Lung (tissue), 12 donors: ENCODE data around the gene PCYT2. TPM values are rescaled to one million over a fixed set of nuclear protein-coding genes. Genes with fewer than 3 reads are reported as not detected.

Experiments used
- ATAC-seq: fragments of 200-7000 bp; cut with Tn5 transposase; one replicate; pipeline ENCODE4 v1.9.1; 2020; ENCODE audit warnings: moderate number of reproducible peaks; ENCODE audit not compliant: insufficient read depth, low FRiP score
- DNase-seq, 3 donors: peaks; one replicate each; pipeline ENCODE4 v3.0.0-alpha.2; 2013 to 2017
- H3K27ac ChIP-seq, 2 donors: one replicate each; pipeline ENCODE4 v1.5.1; 2013; ENCODE audit warnings: mild to moderate bottlenecking in 2 of 2, moderate library complexity in 2 of 2, control low read depth in 1 of 2, inconsistent platforms in 1 of 2, low read depth in 1 of 2, low read length in 1 of 2
- H3K27me3 ChIP-seq, 3 donors: one replicate each; pipeline ENCODE4 v1.5.1; 2013; ENCODE audit warnings: low read length in 2 of 3; ENCODE audit not compliant: control insufficient read depth in 3 of 3, insufficient read depth in 3 of 3
- H3K36me3 ChIP-seq, 4 donors: one replicate each; pipeline ENCODE4 v1.5.1; 2013; ENCODE audit warnings: low read length in 4 of 4, mild to moderate bottlenecking in 1 of 4, moderate library complexity in 1 of 4; ENCODE audit not compliant: control insufficient read depth in 4 of 4, insufficient read depth in 4 of 4
- H3K4me1 ChIP-seq, 5 donors: one replicate each; pipeline ENCODE4 v1.5.1; 2013; ENCODE audit warnings: low read length in 5 of 5, mild to moderate bottlenecking in 2 of 5, moderate library complexity in 1 of 5; ENCODE audit not compliant: control insufficient read depth in 5 of 5, insufficient read depth in 5 of 5
- H3K4me3 ChIP-seq: one replicate; pipeline ENCODE4 v1.5.1; 2013; ENCODE audit warnings: mild to moderate bottlenecking, control low read depth, moderate library complexity
- H3K9ac ChIP-seq, 2 donors: one replicate each; pipeline ENCODE4 v1.5.1; 2013; ENCODE audit warnings: low read length in 2 of 2, control low read depth in 1 of 2; ENCODE audit not compliant: insufficient read depth in 1 of 2
- H3K9me3 ChIP-seq, 4 donors: one replicate each; pipeline ENCODE4 v1.5.1; 2013; ENCODE audit warnings: low read length in 3 of 4, mild to moderate bottlenecking in 1 of 4, moderate library complexity in 1 of 4; ENCODE audit not compliant: control insufficient read depth in 4 of 4, insufficient read depth in 3 of 4
- WGBS, 2 donors: extraction: QIAGEN DNeasy Blood & Tissue Kit; methylation state at CpG; one replicate each; pipeline ENCODE4 v1.1.7; 2013; 5-methylcytosine and 5-hydroxymethylcytosine counted together
- polyA plus RNA-seq, 2 donors: library from polyadenylated mRNA; stranded (reverse); fragments of 200-250 nt; gene quantifications; one replicate each; pipeline ENCODE4 v1.2.1, GENCODE V29; 2013
- total RNA-seq, 2 donors: library from RNA; depleted of rRNA in 1 of 2; stranded (reverse); fragments of >200 nt in 1 of 2; gene quantifications; one replicate each; pipeline ENCODE4 v1.2.1, GENCODE V29; 2014 to 2021
- TF ChIP-seq, protein P1 (sequence below): IDR thresholded peaks from 2 replicates; pipeline ENCODE4 v1.5.1; 2012; ENCODE audit warnings: mild to moderate bottlenecking; ENCODE audit errors: control extremely low read depth, extremely low read depth
- donor health status: control.
- donor health status: control.
- donor health status: Bipolar disorder and iron deficiency.
- donor health status: healthy.
- donor health status: DM: yes; HTN: yes; CAD: no.

PCYT2 gene
- total and polyA plus RNA-seq, 4 donors: 23.0 to 91.6 (median 67.5) TPM

DNA sequence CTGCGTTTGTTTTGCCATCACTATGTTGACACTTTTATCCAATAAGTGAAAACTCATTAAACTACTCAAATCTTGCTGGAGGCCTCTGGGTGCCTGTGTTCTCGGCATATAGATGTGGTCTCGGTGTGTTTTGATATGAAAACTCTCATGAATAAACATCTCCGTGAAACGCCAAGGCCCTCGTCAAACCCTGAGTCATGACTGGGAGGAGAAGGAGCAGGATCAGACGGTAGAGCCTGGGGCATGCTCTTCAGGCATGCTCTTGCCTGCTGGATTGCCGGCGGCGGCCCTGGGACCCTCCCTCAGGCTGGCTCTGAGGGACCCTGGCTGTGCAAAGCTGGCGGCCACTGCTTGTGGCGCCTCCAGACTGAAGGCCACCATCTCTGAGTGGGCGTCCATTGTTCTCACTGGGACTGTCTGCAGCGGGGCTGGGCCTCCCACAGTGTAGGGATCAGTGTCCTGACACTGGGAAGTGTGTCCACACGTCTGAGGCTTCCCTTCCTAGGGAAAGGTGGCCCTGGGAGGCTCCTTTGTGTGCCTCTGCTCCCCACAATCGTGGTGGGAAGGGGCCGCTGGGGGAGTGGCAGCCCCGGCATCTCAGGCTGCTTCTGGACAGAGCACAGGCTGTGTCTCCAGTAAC lies 10.9 kb downstream of the PCYT2 start:
- ATAC-seq (no peak), DNase-seq (no peak)
- H3K27me3 ChIP-seq: no peaks in the 10 kb centered on the region
- no peak overlapping the region for H3K27ac ChIP-seq
- 82 to 90% methylated on average over 18 of the region's 18 CpGs for WGBS, 2 donors
- H3K9me3 ChIP-seq: no peaks in the 10 kb centered on the region
- H3K4me1 ChIP-seq: peaks cover 0 to 10% (median 0%) of the 10 kb centered on the region in 5 donors
- TF ChIP-seq, protein P1, sequence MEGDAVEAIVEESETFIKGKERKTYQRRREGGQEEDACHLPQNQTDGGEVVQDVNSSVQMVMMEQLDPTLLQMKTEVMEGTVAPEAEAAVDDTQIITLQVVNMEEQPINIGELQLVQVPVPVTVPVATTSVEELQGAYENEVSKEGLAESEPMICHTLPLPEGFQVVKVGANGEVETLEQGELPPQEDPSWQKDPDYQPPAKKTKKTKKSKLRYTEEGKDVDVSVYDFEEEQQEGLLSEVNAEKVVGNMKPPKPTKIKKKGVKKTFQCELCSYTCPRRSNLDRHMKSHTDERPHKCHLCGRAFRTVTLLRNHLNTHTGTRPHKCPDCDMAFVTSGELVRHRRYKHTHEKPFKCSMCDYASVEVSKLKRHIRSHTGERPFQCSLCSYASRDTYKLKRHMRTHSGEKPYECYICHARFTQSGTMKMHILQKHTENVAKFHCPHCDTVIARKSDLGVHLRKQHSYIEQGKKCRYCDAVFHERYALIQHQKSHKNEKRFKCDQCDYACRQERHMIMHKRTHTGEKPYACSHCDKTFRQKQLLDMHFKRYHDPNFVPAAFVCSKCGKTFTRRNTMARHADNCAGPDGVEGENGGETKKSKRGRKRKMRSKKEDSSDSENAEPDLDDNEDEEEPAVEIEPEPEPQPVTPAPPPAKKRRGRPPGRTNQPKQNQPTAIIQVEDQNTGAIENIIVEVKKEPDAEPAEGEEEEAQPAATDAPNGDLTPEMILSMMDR: no peak
- peaks cover 9 to 44% (median 15%) of the 10 kb centered on the region in 4 donors for H3K36me3 ChIP-seq
- H3K9ac ChIP-seq: no peak overlapping the region
- no peak overlapping the region for H3K4me3 ChIP-seq

DNA sequence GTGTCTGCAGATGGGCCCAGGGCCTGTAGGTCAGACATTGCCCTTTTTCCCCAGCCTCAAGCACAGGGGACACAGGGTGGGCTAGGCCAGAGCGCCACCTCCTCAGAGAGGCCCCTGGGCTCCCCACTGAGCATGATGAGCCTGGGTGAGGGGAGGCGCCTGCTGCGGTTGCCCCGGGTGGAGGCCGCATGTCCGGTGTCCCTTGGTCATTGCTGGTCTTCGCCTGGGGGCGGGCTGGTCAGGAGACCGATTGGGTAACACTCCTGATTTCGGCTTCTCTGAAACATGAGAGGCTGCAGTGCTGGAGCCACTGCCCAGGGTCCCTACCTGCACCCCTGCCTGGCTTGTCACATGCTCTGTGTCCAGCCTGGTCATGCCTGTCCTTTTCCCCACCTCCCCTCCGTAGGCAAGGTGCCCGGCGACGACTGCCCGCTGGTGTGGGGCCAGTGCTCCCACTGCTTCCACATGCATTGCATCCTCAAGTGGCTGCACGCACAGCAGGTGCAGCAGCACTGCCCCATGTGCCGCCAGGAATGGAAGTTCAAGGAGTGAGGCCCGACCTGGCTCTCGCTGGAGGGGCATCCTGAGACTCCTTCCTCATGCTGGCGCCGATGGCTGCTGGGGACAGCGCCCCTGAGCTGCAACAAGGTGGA lies 11.6 kb downstream of the PCYT2 start:
- Histone ChIP-seq H3K9me3 (no peaks in the 10 kb centered on the region), H3K27me3 (no peaks in the 10 kb centered on the region), H3K27ac (no peak overlapping the region), H3K4me3 (no peak overlapping the region), H3K36me3 (peaks cover 10 to 41% (median 16%) of the 10 kb centered on the region in 4 donors), H3K9ac (no peak overlapping the region), H3K4me1 (peaks cover 0 to 10% (median 0%) of the 10 kb centered on the region in 5 donors)
- ATAC-seq (no peak), DNase-seq (no peak)
- TF ChIP-seq, protein P1: no peak
- 93 to 94% methylated on average over 22 of the region's 22 CpGs for WGBS, 2 donors

DNA sequence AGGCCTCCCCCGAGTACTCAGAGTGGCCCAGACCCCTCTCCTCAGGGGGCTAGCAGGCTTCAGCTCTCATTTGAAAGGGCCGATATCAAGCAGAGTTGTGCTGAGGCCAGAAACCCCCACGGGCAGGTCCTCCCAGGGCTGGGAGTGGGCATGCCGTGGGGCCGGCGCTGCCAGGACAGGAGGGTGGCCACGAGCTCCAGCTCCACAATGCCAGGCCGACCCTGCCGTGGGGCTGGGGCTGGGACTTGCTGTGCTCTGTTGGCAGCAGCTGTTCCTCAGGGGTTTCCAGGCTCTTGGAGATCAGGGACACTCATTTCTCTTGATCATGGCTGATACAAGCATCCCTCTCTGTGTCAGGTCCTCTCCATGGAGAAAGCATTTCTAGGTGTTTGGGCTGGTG lies 12.3 kb downstream of the PCYT2 start:
- H3K9ac ChIP-seq: no peak overlapping the region
- WGBS, 2 donors: 94 to 96% methylated on average over 9 of the region's 9 CpGs
- no peak overlapping the region for H3K4me3 ChIP-seq
- no peak overlapping the region for H3K27ac ChIP-seq
- peaks cover 13 to 37% (median 17%) of the 10 kb centered on the region in 4 donors for H3K36me3 ChIP-seq
- no peaks in the 10 kb centered on the region for H3K9me3 ChIP-seq
- ATAC-seq (no peak), DNase-seq (no peak)
- peaks cover 0 to 10% (median 0%) of the 10 kb centered on the region in 5 donors for H3K4me1 ChIP-seq
- TF ChIP-seq, protein P1: no peak
- H3K27me3 ChIP-seq: no peaks in the 10 kb centered on the region
